HepG2 (cell line): ENCODE results near the gene ZSCAN23. TPM values are rescaled to one million over a fixed set of nuclear protein-coding genes. Genes with fewer than 3 reads are reported as not detected.

Source experiments
- CCDC6 ChIP-seq: sonication (generic); formaldehyde crosslinking; IDR thresholded peaks from 2 replicates; pipeline ENCODE4 v1.8.1; 2022; ENCODE audit warnings: mild to moderate bottlenecking, missing genetic modification reagents, moderate library complexity
- ELF1 ChIP-seq: sonication (generic); formaldehyde crosslinking; IDR thresholded peaks from 2 replicates; pipeline ENCODE4 v1.4.0; 2020; ENCODE audit warnings: missing genetic modification reagents
- FOSL1 ChIP-seq: sonication (generic); formaldehyde crosslinking; IDR thresholded peaks from 2 replicates; pipeline ENCODE4 v1.9.0; 2021; ENCODE audit warnings: missing genetic modification reagents, borderline replicate concordance
- GATAD1 ChIP-seq: IDR thresholded peaks from 2 replicates; pipeline ENCODE4 v1.6.1; 2016; ENCODE audit warnings: missing genetic modification reagents, missing compliant biosample characterization
- GTF2F1 ChIP-seq: fragments of 150-350 bp; IDR thresholded peaks from 2 replicates; pipeline ENCODE4 v1.6.1; 2014; ENCODE audit warnings: low read length
- HDAC6 ChIP-seq: fragments of 200-600 bp; sonication (generic); IDR thresholded peaks from 2 replicates; pipeline ENCODE4 v1.7.0; 2017; ENCODE audit warnings: mild to moderate bottlenecking, antibody characterized with exemption, low read length, low read depth
- HES4 ChIP-seq: sonication (generic); formaldehyde crosslinking; IDR thresholded peaks from 2 replicates; pipeline ENCODE4 v1.9.0; 2021; ENCODE audit warnings: mild to moderate bottlenecking, missing genetic modification reagents, borderline replicate concordance
- HIVEP1 ChIP-seq: sonication (generic); formaldehyde crosslinking; IDR thresholded peaks from 2 replicates; pipeline ENCODE4 v1.4.0; 2020; ENCODE audit warnings: mild to moderate bottlenecking, missing genetic modification reagents
- HMG20B ChIP-seq: conservative IDR thresholded peaks from 2 replicates; pipeline ENCODE4 v1.6.1; 2016; ENCODE audit warnings: missing genetic modification reagents, missing compliant biosample characterization
- HNRNPUL1 ChIP-seq: fragments of 200-400 bp; formaldehyde crosslinking; IDR thresholded peaks from 2 replicates; pipeline ENCODE4 v1.6.1; 2017; ENCODE audit warnings: low read depth, mild to moderate bottlenecking, low read length, moderate library complexity
- ISL2 ChIP-seq: sonication (generic); formaldehyde crosslinking; IDR thresholded peaks from 2 replicates; pipeline ENCODE4 v1.5.0; 2020; ENCODE audit warnings: missing genetic modification reagents
- KLF16 ChIP-seq, 2 experiments: sonication (generic) in 1 of 2; formaldehyde crosslinking in 1 of 2; IDR thresholded peaks; 2 replicates each; pipeline versions ENCODE4 v1.6.1 to v1.8.0; 2016 to 2023; ENCODE audit warnings: missing genetic modification reagents in 2 of 2, missing compliant biosample characterization in 1 of 2
- MAF1 ChIP-seq: sonication (generic); formaldehyde crosslinking; IDR thresholded peaks from 2 replicates; pipeline ENCODE4 v1.5.0; 2020; ENCODE audit warnings: missing genetic modification reagents, borderline replicate concordance
- MIER2 ChIP-seq: IDR thresholded peaks from 2 replicates; pipeline ENCODE4 v1.6.1; 2016; ENCODE audit warnings: missing biosample characterization, missing genetic modification reagents
- NCOR1 ChIP-seq: fragments of 200-600 bp; sonication (generic); IDR thresholded peaks from 2 replicates; pipeline ENCODE4 v1.7.0; 2017; ENCODE audit warnings: antibody characterized with exemption, low read length, borderline replicate concordance
- NFIC ChIP-seq: IDR thresholded peaks from 2 replicates; pipeline ENCODE4 v1.6.1; 2012; ENCODE audit warnings: mild to moderate bottlenecking, low read length, inconsistent platforms
- PITX1 ChIP-seq: sonication (generic); formaldehyde crosslinking; IDR thresholded peaks from 2 replicates; pipeline ENCODE4 v1.5.1; 2020; ENCODE audit warnings: mild to moderate bottlenecking, missing genetic modification reagents
- PRPF4 ChIP-seq: fragments of 200-400 bp; formaldehyde crosslinking; IDR thresholded peaks from 2 replicates; pipeline ENCODE4 v1.6.1; 2016; ENCODE audit warnings: low read length, low read depth; ENCODE audit not compliant: poor library complexity, severe bottlenecking
- RXRB ChIP-seq: IDR thresholded peaks from 2 replicates; pipeline ENCODE4 v1.6.1; 2016; ENCODE audit warnings: borderline replicate concordance, missing genetic modification reagents, missing compliant biosample characterization
- SIX1 ChIP-seq: sonication (generic); formaldehyde crosslinking; IDR thresholded peaks from 2 replicates; pipeline ENCODE4 v1.4.0; 2020; ENCODE audit warnings: missing genetic modification reagents, borderline replicate concordance
- SMARCE1 ChIP-seq: fragments of 450-650 bp; IDR thresholded peaks from 2 replicates; pipeline ENCODE4 v1.6.1; 2017; ENCODE audit warnings: borderline replicate concordance
- TBL1XR1 ChIP-seq: fragments of 150-350 bp; IDR thresholded peaks from 2 replicates; pipeline ENCODE4 v1.6.1; 2014; ENCODE audit warnings: borderline replicate concordance, low read length; ENCODE audit not compliant: partially characterized antibody
- ZKSCAN8 ChIP-seq: IDR thresholded peaks from 2 replicates; pipeline ENCODE4 v1.6.1; 2016; ENCODE audit warnings: borderline replicate concordance, missing genetic modification reagents, missing compliant biosample characterization
- ZNF354B ChIP-seq: sonication (generic); formaldehyde crosslinking; IDR thresholded peaks from 2 replicates; pipeline ENCODE4 v1.8.0; 2022; ENCODE audit warnings: mild to moderate bottlenecking, missing genetic modification reagents
- ZNF563 ChIP-seq: sonication (generic); formaldehyde crosslinking; IDR thresholded peaks from 2 replicates; pipeline ENCODE4 v1.8.0; 2022; ENCODE audit warnings: mild to moderate bottlenecking, moderate library complexity, missing genetic modification reagents
- ZNF777 ChIP-seq: sonication (generic); formaldehyde crosslinking; IDR thresholded peaks from 2 replicates; pipeline ENCODE4 v1.4.0; 2020; ENCODE audit warnings: missing genetic modification reagents
- ZNF792 ChIP-seq: IDR thresholded peaks from 2 replicates; pipeline ENCODE4 v1.6.1; 2016
- ZNF839 ChIP-seq: sonication (generic); formaldehyde crosslinking; IDR thresholded peaks from 2 replicates; pipeline ENCODE4 v1.4.0; 2020; ENCODE audit warnings: missing genetic modification reagents, mild to moderate bottlenecking, borderline replicate concordance
- ZSCAN29 ChIP-seq: sonication (generic); formaldehyde crosslinking; conservative IDR thresholded peaks from 2 replicates; pipeline ENCODE4 v1.4.0; 2020; ENCODE audit warnings: mild to moderate bottlenecking, missing genetic modification reagents
- ZSCAN9 ChIP-seq: IDR thresholded peaks from 2 replicates; pipeline ENCODE4 v1.6.1; 2016; ENCODE audit warnings: borderline replicate concordance
- ZXDC ChIP-seq: sonication (generic); formaldehyde crosslinking; IDR thresholded peaks from 2 replicates; pipeline ENCODE4 v1.5.0; 2020; ENCODE audit warnings: mild to moderate bottlenecking, missing genetic modification reagents
- polyA plus RNA-seq, 8 experiments: library from polyadenylated mRNA; depleted of rRNA in 3 of 8; stranded (reverse) in 7 of 8; unstranded in 1 of 8; fragments of >200 nt; fragmentation: Illumina TruSeq in 4 of 8; extraction: Trizol in 4 of 8; gene quantifications; 2 replicates each; pipeline versions ENCODE4 v1.2.1 to v1.2.3, GENCODE V29; 2011 to 2016; ENCODE audit warnings: low read depth in 4 of 8, missing spikeins in 1 of 8, mixed read lengths in 1 of 8; ENCODE audit not compliant: insufficient read depth in 1 of 8
- total RNA-seq, 5 experiments: library from RNA; depleted of rRNA; stranded (reverse); fragments of >200 nt; fragmentation: Illumina TruSeq; extraction: Trizol; gene quantifications; 2 replicates each; pipeline ENCODE4 v1.2.3, GENCODE V29; 2016; ENCODE audit warnings: low read depth in 1 of 5

The ZSCAN23 gene
- total and polyA plus RNA-seq, 2 of the 13 experiments (the other 11 are each of a cell fraction or from before 2014, with no cell fraction given), result 0.29 to 1.2 TPM

GRCh38 chr6:28488916-28489365 is 45.6 kb upstream of the ZSCAN23 start (continued):
- TF ChIP-seq ELF1 (peak; percentile 64), FOSL1 (CRISPR knock-in tag) (no peak), HIVEP1 (CRISPR knock-in tag) (no peak), ISL2 (CRISPR knock-in tag) (peak; percentile 17; the same call in 1 of the 2 replicates), ZSCAN9 (CRISPR knock-in tag) (0 out of 2 replicates have a peak, but pooled peaks have one; percentile 35), NFIC (peak; percentile 56; the same call in 1 of the 2 replicates), GATAD1 (CRISPR knock-in tag) (peak; percentile 27; the same call in 1 of the 2 replicates), MIER2 (peak; percentile 46; the same call in 1 of the 2 replicates), NCOR1 (0 out of 2 replicates have a peak, but pooled peaks have one; percentile 30), ZNF839 (CRISPR knock-in tag) (no peak), ZNF563 (CRISPR knock-in tag) (no peak), CCDC6 (CRISPR knock-in tag) (no peak), ZXDC (CRISPR knock-in tag) (no peak), GTF2F1 (no peak), RXRB (CRISPR knock-in tag) (peak; percentile 73; the same call in 1 of the 2 replicates), HMG20B (CRISPR knock-in tag) (no peak), PITX1 (CRISPR knock-in tag) (peak; percentile 64; the same call in 1 of the 2 replicates), SIX1 (CRISPR knock-in tag) (peak; percentile 26; the same call in 1 of the 2 replicates), KLF16 (CRISPR knock-in tag; IDR thresholded peaks at IDR 0.05) (peak in 1 of 2 experiments; percentile 45; a peak in 1 of 4 replicates), ZNF777 (0 out of 2 replicates have a peak, but pooled peaks have one; percentile 42), HDAC6 (no peak), ZKSCAN8 (CRISPR knock-in tag) (0 out of 2 replicates have a peak, but pooled peaks have one; percentile 23), ZNF354B (CRISPR knock-in tag) (no peak), HES4 (CRISPR knock-in tag) (no peak), SMARCE1 (no peak), MAF1 (CRISPR knock-in tag) (0 out of 2 replicates have a peak, but pooled peaks have one; percentile 69), ZNF792 (CRISPR knock-in tag) (0 out of 2 replicates have a peak, but pooled peaks have one; percentile 39), PRPF4 (peak; percentile 72), TBL1XR1 (no peak), ZSCAN29 (CRISPR knock-in tag) (no peak), HNRNPUL1 (no peak)
